GM19468 (cell line): ENCODE data around the gene FMN2.

Source experiments
- ATAC-seq: cut with Tn5 transposase; IDR thresholded peaks from one replicate; pipeline ENCODE4 v1.9.1; 2021; ENCODE audit warnings: mild to moderate bottlenecking, moderate library complexity, moderate number of reproducible peaks; ENCODE audit not compliant: unreplicated experiment; ENCODE audit errors: extremely low read depth

FMN2 gene

DNA sequence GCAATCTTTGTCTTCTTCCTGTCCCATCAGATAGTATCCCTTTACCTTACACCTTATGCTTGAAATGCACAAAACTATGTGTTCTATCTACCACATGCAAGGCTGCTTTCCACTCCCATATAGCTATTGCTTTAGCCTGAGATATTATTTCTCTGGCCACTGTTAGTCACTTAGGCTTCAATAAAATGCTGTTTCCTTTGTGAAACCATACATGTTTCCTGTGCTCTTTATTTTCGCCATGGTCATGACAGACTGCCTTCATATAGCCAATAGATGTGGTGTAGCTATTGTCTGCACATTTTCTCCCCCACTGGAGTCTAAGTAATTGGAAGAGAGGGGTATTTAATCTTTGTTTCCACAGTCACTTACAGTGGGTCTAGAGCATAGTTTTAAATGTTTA lies 411.9 kb downstream of the FMN2 start:
- no peak for ATAC-seq

GRCh38 chr1:240506176-240506575 lies 414.5 kb downstream of the FMN2 start:
- no peak for ATAC-seq

GRCh38 chr1:240508201-240508600 lies 416.5 kb downstream of the FMN2 start:
- no peak for ATAC-seq

GRCh38 chr1:240508950-240509349 lies 417.3 kb downstream of the FMN2 start:
- no peak for ATAC-seq

GRCh38 chr1:240511789-240512188 lies 420.1 kb downstream of the FMN2 start:
- no peak for ATAC-seq

- no peak for ATAC-seq
These were observed 423.8 kb downstream of the FMN2 start for GRCh38 chr1:240515505-240515904.

GRCh38 chr1:240516069-240516468 lies 424.4 kb downstream of the FMN2 start:
- ATAC-seq, result no peak

- no peak for ATAC-seq
These were observed 426.2 kb downstream of the FMN2 start for GRCh38 chr1:240517891-240518290.

GRCh38 chr1:240522122-240522822 lies 430.6 kb downstream of the FMN2 start:
- ATAC-seq, result no peak

- no peak for ATAC-seq
These were observed 432.8 kb downstream of the FMN2 start for GRCh38 chr1:240524356-240525069.
